Small intestine (tissue), 7 donors: Measurements from ENCODE around the gene GPS1. TPM values are rescaled to one million over a fixed set of nuclear protein-coding genes. Genes with fewer than 3 reads are reported as not detected.

Experiments
- DNase-seq, 2 donors: peaks; one replicate each; pipeline versions ENCODE4 v3.0.0 to v3.0.0-alpha.2; 2013
- FAIRE-seq: peaks from 2 replicates; lab custom pipeline; 2012; peaks lifted over from hg19 to GRCh38; lab: Jason Lieb, UNC
- H3K27ac ChIP-seq, 3 donors: one replicate each; pipeline ENCODE4 v1.5.1; 2013; ENCODE audit warnings: low read length in 2 of 3, mild to moderate bottlenecking in 2 of 3, control low read depth in 1 of 3, inconsistent platforms in 1 of 3, low read depth in 1 of 3, moderate library complexity in 1 of 3
- H3K27me3 ChIP-seq, 3 donors: one replicate each; pipeline ENCODE4 v1.6.1; 2013; ENCODE audit warnings: low read length in 3 of 3, inconsistent platforms in 1 of 3; ENCODE audit not compliant: control insufficient read depth in 3 of 3, insufficient read depth in 3 of 3
- H3K36me3 ChIP-seq, 3 donors: one replicate each; pipeline ENCODE4 v1.6.1; 2013; ENCODE audit warnings: low read length in 3 of 3, inconsistent platforms in 1 of 3, low read depth in 1 of 3, mild to moderate bottlenecking in 1 of 3, moderate library complexity in 1 of 3; ENCODE audit not compliant: control insufficient read depth in 3 of 3, insufficient read depth in 2 of 3
- H3K4me1 ChIP-seq, 3 donors: one replicate each; pipeline ENCODE4 v1.6.1; 2013; ENCODE audit warnings: low read length in 2 of 3, inconsistent platforms in 1 of 3, low read depth in 1 of 3, mild to moderate bottlenecking in 1 of 3, moderate library complexity in 1 of 3; ENCODE audit not compliant: control insufficient read depth in 3 of 3, insufficient read depth in 2 of 3
- H3K4me3 ChIP-seq, 3 donors: one replicate each; pipeline ENCODE4 v1.5.1; 2013; ENCODE audit warnings: low read length in 3 of 3, control low read depth in 1 of 3, inconsistent platforms in 1 of 3, low read depth in 1 of 3, mild to moderate bottlenecking in 1 of 3, moderate library complexity in 1 of 3
- H3K9me3 ChIP-seq, 2 donors: one replicate each; pipeline ENCODE4 v1.6.1; 2013; ENCODE audit warnings: low read depth in 1 of 2, low read length in 1 of 2; ENCODE audit not compliant: control insufficient read depth in 2 of 2, insufficient read depth in 1 of 2
- WGBS, 3 donors: extraction: QIAGEN DNeasy Blood & Tissue Kit; methylation state at CpG; one replicate each; pipeline ENCODE4 v1.1.7; 2013; 5-methylcytosine and 5-hydroxymethylcytosine counted together
- polyA plus RNA-seq, 4 donors: library from polyadenylated mRNA; stranded (reverse) in 3 of 4; unstranded in 1 of 4; fragments of 200-250 nt in 3 of 4; fragments of 120-200 nt in 1 of 4; gene quantifications; one replicate each; pipeline versions ENCODE4 v1.2.1 to v1.2.3, GENCODE V29; 2013
- donor health status: healthy with polysubstance abuse.
- donor health status: control.
- donor health status: control.
- donor health status: Bipolar disorder and iron deficiency.
- donor health status: healthy.

Gene GPS1
- polyA plus RNA-seq, 4 donors, result 80.4 to 161 (median 120) TPM

- Histone ChIP-seq H3K4me3 (no peak overlapping the region), H3K4me1 (no peaks in the 10 kb centered on the region), H3K36me3 (peaks cover 43 to 97% (median 50%) of the 10 kb centered on the region in 3 donors), H3K27me3 (no peaks in the 10 kb centered on the region), H3K9me3 (no peaks in the 10 kb centered on the region), H3K27ac (no peak overlapping the region)
- FAIRE-seq, result no peak
- WGBS, 3 donors, result 93 to 95% (median 95%) methylated on average over 24 of the region's 24 CpGs
- no peak for DNase-seq
Measured at GRCh38 chr17:82083009-82083408, 31.3 kb downstream of the GPS1 start.

- Histone ChIP-seq H3K36me3 (peaks cover 40 to 97% (median 50%) of the 10 kb centered on the region in 3 donors), H3K27ac (no peak overlapping the region), H3K27me3 (no peaks in the 10 kb centered on the region), H3K4me1 (no peaks in the 10 kb centered on the region), H3K4me3 (no peak overlapping the region), H3K9me3 (no peaks in the 10 kb centered on the region)
- whole genome bisulfite sequencing, 3 donors, result 94 to 96% (median 94%) methylated on average over 46 to 55 of the region's 55 CpGs
- FAIRE-seq, result no peak
- DNase-seq, result no peak
Measured at GRCh38 chr17:82083533-82084359, 32.0 kb downstream of the GPS1 start.

- Histone ChIP-seq H3K4me1 (no peaks in the 10 kb centered on the region), H3K36me3 (peaks cover 40 to 98% (median 48%) of the 10 kb centered on the region in 3 donors), H3K27me3 (no peaks in the 10 kb centered on the region), H3K4me3 (no peak overlapping the region), H3K27ac (no peak overlapping the region), H3K9me3 (no peaks in the 10 kb centered on the region)
- no peak for FAIRE-seq
- WGBS, 3 donors, result 93 to 94% (median 94%) methylated on average over 29 to 31 of the region's 31 CpGs
- DNase-seq, result no peak
Measured at GRCh38 chr17:82084373-82085030, 32.8 kb downstream of the GPS1 start.

- peaks cover 39 to 98% (median 48%) of the 10 kb centered on the region in 3 donors for H3K36me3 ChIP-seq
- H3K27me3 ChIP-seq, result no peaks in the 10 kb centered on the region
- no peaks in the 10 kb centered on the region for H3K4me1 ChIP-seq
- no peak overlapping the region for H3K27ac ChIP-seq
- DNase-seq (no peak), FAIRE-seq (no peak)
- H3K9me3 ChIP-seq, result no peaks in the 10 kb centered on the region
- no peak overlapping the region for H3K4me3 ChIP-seq
- 89 to 93% (median 91%) methylated on average over 33 to 49 of the region's 49 CpGs for WGBS, 3 donors
Measured at GRCh38 chr17:82085031-82085861, 33.5 kb downstream of the GPS1 start.

- H3K27me3 ChIP-seq, result no peaks in the 10 kb centered on the region
- 91 to 93% (median 92%) methylated on average over 19 to 25 of the region's 25 CpGs for WGBS, 3 donors
- H3K36me3 ChIP-seq, result peaks cover 36 to 98% (median 46%) of the 10 kb centered on the region in 3 donors
- DNase-seq (no peak), FAIRE-seq (no peak)
- H3K9me3 ChIP-seq, result no peaks in the 10 kb centered on the region
- no peak overlapping the region for H3K27ac ChIP-seq
- no peaks in the 10 kb centered on the region for H3K4me1 ChIP-seq
- no peak overlapping the region for H3K4me3 ChIP-seq
Measured at GRCh38 chr17:82085931-82086764, 34.5 kb downstream of the GPS1 start.

- no peak overlapping the region for H3K27ac ChIP-seq
- peaks cover 35 to 100% (median 47%) of the 10 kb centered on the region in 3 donors for H3K36me3 ChIP-seq
- H3K9me3 ChIP-seq, result no peaks in the 10 kb centered on the region
- FAIRE-seq (no peak), DNase-seq (no peak)
- no peaks in the 10 kb centered on the region for H3K27me3 ChIP-seq
- H3K4me1 ChIP-seq, result no peaks in the 10 kb centered on the region
- no peak overlapping the region for H3K4me3 ChIP-seq
- WGBS, 3 donors, result 91 to 92% (median 92%) methylated on average over 39 of the region's 39 CpGs
Measured at GRCh38 chr17:82086941-82087906, 35.5 kb downstream of the GPS1 start.
